HEK293 (cell line): Measurements from ENCODE around the gene ITIH3.

Source experiments
- CTCF ChIA-PET: fragments of 350-600 bp; formaldehyde crosslinking; extraction: SDS; loops from one replicate; lab custom pipeline; 2021; ENCODE audit warnings: antibody characterized with exemption; lab: Yijun Ruan, JAX
- POLR2A ChIA-PET: fragments of 300-600 bp; formaldehyde crosslinking; extraction: SDS; loops from one replicate; lab custom pipeline; 2020; ENCODE audit warnings: antibody characterized with exemption, inconsistent platforms; lab: Yijun Ruan, JAX
- H3K27ac ChIP-seq: fragments of 200-500 bp; sonication (Bioruptor generic); 2 replicates; pipeline ENCODE4 v1.5.1; 2014; ENCODE audit warnings: low read depth, low read length, control low read depth, inconsistent platforms; ENCODE audit errors: extremely low read depth
- H3K36me3 ChIP-seq, 2 experiments: fragments of 200-500 bp in 1 of 2; sonication (Bioruptor generic) in 1 of 2; 1 replicate in 1 of 2; 2 replicates in 1 of 2; pipeline ENCODE4 v1.5.1; 2014 to 2017; ENCODE audit warnings: inconsistent platforms in 2 of 2, low read length in 2 of 2; ENCODE audit not compliant: control insufficient read depth in 2 of 2, insufficient read depth in 1 of 2
- H3K4me1 ChIP-seq: fragments of 200-500 bp; sonication (Bioruptor generic); 2 replicates; pipeline ENCODE4 v1.5.1; 2014; ENCODE audit warnings: mild to moderate bottlenecking, low read length, inconsistent platforms; ENCODE audit not compliant: control insufficient read depth, insufficient read depth
- H3K4me3 ChIP-seq: 2 replicates; pipeline ENCODE4 v1.5.1; 2011; ENCODE audit warnings: low read depth, mild to moderate bottlenecking, control low read depth, low read length, moderate library complexity
- H3K9me3 ChIP-seq: fragments of 200-500 bp; sonication (Bioruptor generic); 2 replicates; pipeline ENCODE4 v1.5.1; 2014; ENCODE audit warnings: low read depth, low read length, inconsistent platforms; ENCODE audit not compliant: control insufficient read depth, insufficient read depth
- EGR2 ChIP-seq: fragments of 450-650 bp; formaldehyde crosslinking; IDR thresholded peaks from 2 replicates; pipeline ENCODE4 v1.5.1; 2016; ENCODE audit warnings: low read depth, missing biosample characterization, missing genetic modification characterization
- PRDM2 ChIP-seq: fragments of 450-650 bp; formaldehyde crosslinking; IDR thresholded peaks from 2 replicates; pipeline ENCODE4 v1.5.1; 2016; ENCODE audit warnings: missing biosample characterization, missing genetic modification characterization, borderline replicate concordance
- SETDB1 ChIP-seq: IDR thresholded peaks from one replicate; pipeline ENCODE4 v1.6.1; 2017; ENCODE audit warnings: mild to moderate bottlenecking, low read length, moderate library complexity, mixed read lengths; ENCODE audit not compliant: insufficient read length
- ZBTB44 ChIP-seq: fragments of 450-650 bp; IDR thresholded peaks from 2 replicates; pipeline ENCODE4 v1.5.1; 2018; ENCODE audit warnings: missing biosample characterization, mild to moderate bottlenecking, missing genetic modification characterization
- ZNF146 ChIP-seq: fragments of 450-650 bp; formaldehyde crosslinking; IDR thresholded peaks from 2 replicates; pipeline ENCODE4 v1.5.1; 2016; ENCODE audit warnings: missing biosample characterization, missing genetic modification characterization
- ZNF2 ChIP-seq: fragments of 450-650 bp; formaldehyde crosslinking; IDR thresholded peaks from 2 replicates; pipeline ENCODE4 v1.5.1; 2016; ENCODE audit warnings: missing biosample characterization, missing genetic modification characterization
- ZNF221 ChIP-seq: fragments of 450-650 bp; formaldehyde crosslinking; IDR thresholded peaks from 2 replicates; pipeline ENCODE4 v1.5.1; 2017; ENCODE audit warnings: missing biosample characterization, missing genetic modification characterization, borderline replicate concordance
- ZNF335 ChIP-seq: fragments of 450-650 bp; formaldehyde crosslinking; conservative IDR thresholded peaks from 2 replicates; pipeline ENCODE4 v1.5.1; 2016; ENCODE audit warnings: missing biosample characterization, missing genetic modification characterization
- ZNF362 ChIP-seq: fragments of 450-650 bp; formaldehyde crosslinking; IDR thresholded peaks from 2 replicates; pipeline ENCODE4 v1.5.1; 2016; ENCODE audit warnings: missing biosample characterization, missing genetic modification characterization
- ZNF521 ChIP-seq: fragments of 450-650 bp; formaldehyde crosslinking; IDR thresholded peaks from 2 replicates; pipeline ENCODE4 v1.5.1; 2017; ENCODE audit warnings: missing biosample characterization, mild to moderate bottlenecking, missing genetic modification characterization
- ZNF610 ChIP-seq: fragments of 450-650 bp; formaldehyde crosslinking; IDR thresholded peaks from 2 replicates; pipeline ENCODE4 v1.5.1; 2016; ENCODE audit warnings: missing biosample characterization, missing genetic modification characterization, borderline replicate concordance
- ZNF660 ChIP-seq: fragments of 450-650 bp; IDR thresholded peaks from 2 replicates; pipeline ENCODE4 v1.5.1; 2018; ENCODE audit warnings: missing biosample characterization, mild to moderate bottlenecking, missing genetic modification characterization
- ZNF670 ChIP-seq: fragments of 450-650 bp; formaldehyde crosslinking; IDR thresholded peaks from 2 replicates; pipeline ENCODE4 v1.5.1; 2016; ENCODE audit warnings: missing biosample characterization, missing genetic modification characterization, low read depth
- ZNF785 ChIP-seq: fragments of 450-650 bp; formaldehyde crosslinking; IDR thresholded peaks from 2 replicates; pipeline ENCODE4 v1.5.1; 2016; ENCODE audit warnings: missing biosample characterization, missing genetic modification characterization
- ZNF791 ChIP-seq: fragments of 450-650 bp; formaldehyde crosslinking; IDR thresholded peaks from 2 replicates; pipeline ENCODE4 v1.5.1; 2016; ENCODE audit warnings: missing biosample characterization, missing genetic modification characterization
- ZSCAN23 ChIP-seq: fragments of 450-650 bp; formaldehyde crosslinking; IDR thresholded peaks from 2 replicates; pipeline ENCODE4 v1.5.1; 2016; ENCODE audit warnings: missing biosample characterization, missing genetic modification characterization
- TF ChIP-seq, protein P1 (sequence below): fragments of 450-650 bp; formaldehyde crosslinking; IDR thresholded peaks from 2 replicates; pipeline ENCODE4 v1.5.1; 2017; ENCODE audit warnings: missing biosample characterization, mild to moderate bottlenecking, missing genetic modification characterization, moderate library complexity
- TF ChIP-seq, protein P2 (sequence below): fragments of 450-650 bp; formaldehyde crosslinking; IDR thresholded peaks from 2 replicates; pipeline ENCODE4 v1.5.1; 2016; ENCODE audit warnings: missing biosample characterization, missing genetic modification characterization

The ITIH3 gene

GRCh38 chr3:52771334-52771681 lies 23.3 kb upstream of the ITIH3 start:
- ChIA-PET POLR2A (interaction anchor here (0.6 to 1.5 kb wide), 8 partner anchors 9 to 235 kb away, joined by 3 to 10 read pairs (median 4); partner anchors contain the start of genes GLT8D1, SPCS1 and UQCC5), CTCF (interaction anchor here (0.6 to 1.2 kb wide), 4 partner anchors 27 to 305 kb away, joined by 3 to 4 read pairs (median 3); no protein-coding TSS in a partner anchor)
- Histone ChIP-seq H3K4me1 (peaks cover 3% of the 10 kb centered on the region; the same call in 1 of the 2 replicates), H3K9me3 (no peaks in the 10 kb centered on the region), H3K4me3 (peak overlapping the region; percentile 94), H3K27ac (peak overlapping the region; percentile 72), H3K36me3 (peaks cover 4 to 21% of the 10 kb centered on the region in 2 experiments; a peak in 2 of 3 replicates)
- TF ChIP-seq ZNF610 (tag by site-specific recombination) (0 out of 2 replicates have a peak, but pooled peaks have one; percentile 10), ZNF791 (tag by site-specific recombination) (no peak), ZNF670 (no peak), ZNF362 (tag by site-specific recombination) (0 out of 2 replicates have a peak, but pooled peaks have one; percentile 44), ZNF335 (peak; percentile 50)
- TF ChIP-seq, protein P1, sequence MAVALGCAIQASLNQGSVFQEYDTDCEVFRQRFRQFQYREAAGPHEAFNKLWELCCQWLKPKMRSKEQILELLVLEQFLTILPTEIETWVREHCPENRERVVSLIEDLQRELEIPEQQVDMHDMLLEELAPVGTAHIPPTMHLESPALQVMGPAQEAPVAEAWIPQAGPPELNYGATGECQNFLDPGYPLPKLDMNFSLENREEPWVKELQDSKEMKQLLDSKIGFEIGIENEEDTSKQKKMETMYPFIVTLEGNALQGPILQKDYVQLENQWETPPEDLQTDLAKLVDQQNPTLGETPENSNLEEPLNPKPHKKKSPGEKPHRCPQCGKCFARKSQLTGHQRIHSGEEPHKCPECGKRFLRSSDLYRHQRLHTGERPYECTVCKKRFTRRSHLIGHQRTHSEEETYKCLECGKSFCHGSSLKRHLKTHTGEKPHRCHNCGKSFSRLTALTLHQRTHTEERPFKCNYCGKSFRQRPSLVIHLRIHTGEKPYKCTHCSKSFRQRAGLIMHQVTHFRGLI (tag by site-specific recombination) = no peak

GRCh38 chr3:52771702-52772101 lies 22.9 kb upstream of the ITIH3 start:
- POLR2A ChIA-PET = interaction anchor here (0.6 to 1.5 kb wide), 6 partner anchors 8 to 106 kb away, joined by 3 to 10 read pairs (median 5); no protein-coding TSS in a partner anchor
- no peak for TF ChIP-seq ZNF2
- peak; percentile 82; the same call in 1 of the 2 replicates for TF ChIP-seq ZNF146 (tag by site-specific recombination)
- no peak for TF ChIP-seq ZNF660 (tag by site-specific recombination)
- TF ChIP-seq EGR2 (tag by site-specific recombination) = no peak
- peaks cover 3% of the 10 kb centered on the region; the same call in 1 of the 2 replicates for H3K4me1 ChIP-seq
- no peaks in the 10 kb centered on the region for H3K9me3 ChIP-seq
- H3K36me3 ChIP-seq = peaks cover 4 to 17% of the 10 kb centered on the region in 2 experiments; a peak in 2 of 3 replicates
- CTCF ChIA-PET = interaction anchor here (0.6 to 1.2 kb wide), 3 partner anchors 27 to 52 kb away, joined by 3 to 4 read pairs (median 3); no protein-coding TSS in a partner anchor
- no peak overlapping the region for H3K4me3 ChIP-seq
- H3K27ac ChIP-seq = no peak overlapping the region

DNA sequence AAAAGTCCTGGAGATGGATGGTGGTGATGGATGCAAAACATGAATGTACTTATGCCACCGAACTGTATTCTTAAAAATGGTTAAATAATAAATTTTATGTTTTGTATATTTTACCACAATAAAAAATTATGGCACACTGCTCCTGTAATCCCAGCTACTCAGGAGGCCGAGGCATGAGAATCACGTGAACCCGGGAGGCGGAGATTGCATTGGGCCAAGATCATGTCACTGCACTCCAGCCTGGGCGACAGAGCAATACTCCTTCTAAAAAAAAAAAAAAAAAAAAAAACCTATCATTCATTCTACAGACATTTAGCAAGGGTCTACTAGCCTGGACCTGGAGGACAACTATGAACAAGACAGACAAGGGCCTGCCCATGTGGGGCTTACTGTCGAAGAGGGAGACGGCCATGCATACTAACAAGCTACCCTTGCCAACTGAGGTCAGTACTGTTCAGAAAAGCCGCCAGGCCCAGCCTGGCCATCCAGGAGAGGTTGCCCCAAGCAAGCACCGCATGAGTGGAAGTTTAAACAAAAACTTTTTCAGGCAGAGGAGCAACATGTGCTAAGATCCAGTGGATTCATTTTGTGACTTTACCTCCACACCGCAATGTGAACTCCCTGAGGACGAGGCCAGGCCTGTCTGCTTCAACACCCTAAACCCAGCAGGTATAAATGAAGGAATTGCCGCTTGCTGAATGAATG lies 21.1 kb upstream of the ITIH3 start:
- Histone ChIP-seq H3K4me1 (peaks cover 3% of the 10 kb centered on the region; the same call in 1 of the 2 replicates), H3K27ac (no peak overlapping the region), H3K4me3 (no peak overlapping the region), H3K9me3 (no peaks in the 10 kb centered on the region), H3K36me3 (peaks cover 0 to under 1% of the 10 kb centered on the region in 2 experiments; a peak in 2 of 3 replicates)
- POLR2A ChIA-PET = no interaction called here
- CTCF ChIA-PET = no interaction called here
- TF ChIP-seq ZNF521 (tag by site-specific recombination) = no peak
- TF ChIP-seq SETDB1 = no peak
- TF ChIP-seq ZNF785 (tag by site-specific recombination) = no peak
- TF ChIP-seq PRDM2 (tag by site-specific recombination) = no peak
- TF ChIP-seq ZSCAN23 (tag by site-specific recombination) = no peak
- TF ChIP-seq, protein P2, sequence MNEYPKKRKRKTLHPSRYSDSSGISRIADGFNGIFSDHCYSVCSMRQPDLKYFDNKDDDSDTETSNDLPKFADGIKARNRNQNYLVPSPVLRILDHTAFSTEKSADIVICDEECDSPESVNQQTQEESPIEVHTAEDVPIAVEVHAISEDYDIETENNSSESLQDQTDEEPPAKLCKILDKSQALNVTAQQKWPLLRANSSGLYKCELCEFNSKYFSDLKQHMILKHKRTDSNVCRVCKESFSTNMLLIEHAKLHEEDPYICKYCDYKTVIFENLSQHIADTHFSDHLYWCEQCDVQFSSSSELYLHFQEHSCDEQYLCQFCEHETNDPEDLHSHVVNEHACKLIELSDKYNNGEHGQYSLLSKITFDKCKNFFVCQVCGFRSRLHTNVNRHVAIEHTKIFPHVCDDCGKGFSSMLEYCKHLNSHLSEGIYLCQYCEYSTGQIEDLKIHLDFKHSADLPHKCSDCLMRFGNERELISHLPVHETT (tag by site-specific recombination) = no peak
- no peak for TF ChIP-seq ZNF221 (tag by site-specific recombination)
- TF ChIP-seq ZBTB44 (tag by site-specific recombination) = no peak
